PC-3 (cell line): ENCODE results near the gene POLD1.

ENCODE experiments used
- CTCF ChIP-seq: fragments of 300-600 bp; sonication (generic); conservative IDR thresholded peaks from 2 replicates; pipeline ENCODE4 v1.5.1; 2017; ENCODE audit warnings: antibody characterized with exemption, low read depth, mild to moderate bottlenecking, low read length
- EZH2 ChIP-seq: fragments of 300-600 bp; sonication (generic); IDR thresholded peaks from one replicate; pipeline ENCODE4 v1.6.1; 2017; ENCODE audit warnings: antibody characterized with exemption, mild to moderate bottlenecking, low read length; ENCODE audit not compliant: unreplicated experiment
- EZH2phosphoT487 ChIP-seq: fragments of 300-600 bp; sonication (generic); IDR thresholded peaks from 2 replicates; pipeline ENCODE4 v1.6.1; 2018; ENCODE audit warnings: mild to moderate bottlenecking, antibody characterized with exemption, low read length, borderline replicate concordance

DNA sequence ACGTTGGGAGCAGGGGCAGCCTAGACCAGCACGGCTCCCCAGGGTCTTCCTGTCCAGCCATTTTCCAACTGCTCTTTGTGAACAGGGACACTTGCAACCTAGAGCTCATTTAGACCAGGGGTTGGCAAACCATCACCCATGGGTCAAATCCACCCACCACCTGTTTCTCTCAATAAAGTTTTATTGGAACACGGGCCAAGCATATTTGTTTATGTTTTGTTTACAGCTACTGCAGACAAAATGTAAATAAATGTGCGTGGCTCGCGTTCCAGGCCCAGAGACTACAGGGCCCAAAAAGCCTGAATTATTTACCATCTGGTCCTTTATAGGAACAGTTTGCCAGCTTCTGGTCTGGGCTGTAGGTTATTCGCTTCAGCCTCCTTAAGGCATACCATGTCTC, 78.8 kb downstream of the POLD1 start:
- no peak for TF ChIP-seq CTCF
- TF ChIP-seq EZH2phosphoT487 = no peak
- no peak for TF ChIP-seq EZH2
